ENCODE results near the gene INTS15.

Gene INTS15

GRCh38 chr7:6551016-6551511, 38.8 kb upstream of the INTS15 start, which contains the start of gene GRID2IP:
Gene GRID2IP (minus strand): TSS chr7:6551461. CDS start chr7:6551436, 25 bp downstream.
- Histone ChIP-seq H3K4me1 (no peaks in the 10 kb centered on the region), H3K27me3 (no peaks in the 10 kb centered on the region), H3K36me3 (no peaks in the 10 kb centered on the region), H3K9me3 (no peaks in the 10 kb centered on the region), H3K27ac (no peak within 1 kb of the TSS), H3K4me3 (no peak within 1 kb of the TSS)
- intact Hi-C loops (cut with DNase I; ENCODE audit: low total_unique reads), result no loop called here
- DNase-seq, result no peak
- no peak for TF ChIP-seq CTCF (IDR thresholded peaks at IDR 0.05)

GRCh38 chr7:6553448-6554044, 36.3 kb upstream of the INTS15 start:
- intact Hi-C loops (cut with DNase I; ENCODE audit: low total_unique reads), result no loop called here

GRCh38 chr7:6554848-6555247, 35.0 kb upstream of the INTS15 start:
- H3K27ac ChIP-seq, result no peak overlapping the region
- DNase-seq, result no peak
- TF ChIP-seq CTCF (IDR thresholded peaks at IDR 0.05), result no peak
- H3K36me3 ChIP-seq, result no peaks in the 10 kb centered on the region
- intact Hi-C loops (cut with DNase I; ENCODE audit: low total_unique reads), result no loop called here
- H3K4me1 ChIP-seq, result no peaks in the 10 kb centered on the region
- H3K27me3 ChIP-seq, result no peaks in the 10 kb centered on the region
- no peak overlapping the region for H3K4me3 ChIP-seq
- no peaks in the 10 kb centered on the region for H3K9me3 ChIP-seq

More at GRCh38 chr7:6553448-6554044, 36.3 kb upstream of the INTS15 start:
- no peak overlapping the region for H3K27ac ChIP-seq
- no peak for TF ChIP-seq CTCF (IDR thresholded peaks at IDR 0.05)
- no peaks in the 10 kb centered on the region for H3K4me1 ChIP-seq
- H3K27me3 ChIP-seq, result no peaks in the 10 kb centered on the region
- no peaks in the 10 kb centered on the region for H3K9me3 ChIP-seq
- no peak for DNase-seq
- H3K36me3 ChIP-seq, result no peaks in the 10 kb centered on the region
- H3K4me3 ChIP-seq, result no peak overlapping the region

GRCh38 chr7:6556196-6556595, 33.6 kb upstream of the INTS15 start:
- no peak for DNase-seq
- intact Hi-C loops (cut with DNase I; ENCODE audit: low total_unique reads), result no loop called here
- no peak for TF ChIP-seq CTCF (IDR thresholded peaks at IDR 0.05)
- no peaks in the 10 kb centered on the region for H3K27me3 ChIP-seq
- H3K27ac ChIP-seq, result no peak overlapping the region
- H3K4me1 ChIP-seq, result no peaks in the 10 kb centered on the region
- H3K36me3 ChIP-seq, result no peaks in the 10 kb centered on the region
- no peaks in the 10 kb centered on the region for H3K9me3 ChIP-seq
- no peak overlapping the region for H3K4me3 ChIP-seq

- Histone ChIP-seq H3K27me3 (no peaks in the 10 kb centered on the region), H3K4me1 (no peaks in the 10 kb centered on the region), H3K9me3 (no peaks in the 10 kb centered on the region), H3K27ac (no peak overlapping the region), H3K4me3 (no peak overlapping the region), H3K36me3 (no peaks in the 10 kb centered on the region)
- intact Hi-C loops (cut with DNase I; ENCODE audit: low total_unique reads), result no loop called here
- no peak for TF ChIP-seq CTCF (IDR thresholded peaks at IDR 0.05)
- no peak for DNase-seq
These were observed 31.0 kb upstream of the INTS15 start for GRCh38 chr7:6558837-6559236.
